Superior temporal gyrus (tissue), 1 donor: Measurements from ENCODE around the gene ANKRD26.

ENCODE experiments used
- DNase-seq: peaks from one replicate; pipeline ENCODE4 v3.0.0-alpha.2; 2016; ENCODE audit errors: extremely low spot score

Gene ANKRD26

DNA sequence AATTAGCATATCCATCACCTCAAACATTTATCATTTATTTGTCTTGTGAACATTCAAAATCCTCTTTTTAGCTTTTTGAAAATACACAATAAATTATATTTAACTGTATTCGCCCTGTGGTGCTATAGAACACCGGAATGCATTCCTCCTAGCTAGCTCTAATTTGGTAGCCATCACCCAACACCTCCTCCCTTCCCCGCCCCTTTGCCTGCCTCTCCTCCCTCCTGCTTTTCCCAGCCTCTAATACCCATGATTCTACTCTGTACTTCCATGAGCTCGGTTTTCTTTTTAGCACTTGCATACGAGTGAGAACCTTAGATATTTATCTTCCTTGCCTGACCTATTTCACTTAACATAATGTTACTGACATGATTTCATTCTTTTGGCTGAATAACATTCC is 80.1 kb downstream of the ANKRD26 start:
- no peak for DNase-seq

DNA sequence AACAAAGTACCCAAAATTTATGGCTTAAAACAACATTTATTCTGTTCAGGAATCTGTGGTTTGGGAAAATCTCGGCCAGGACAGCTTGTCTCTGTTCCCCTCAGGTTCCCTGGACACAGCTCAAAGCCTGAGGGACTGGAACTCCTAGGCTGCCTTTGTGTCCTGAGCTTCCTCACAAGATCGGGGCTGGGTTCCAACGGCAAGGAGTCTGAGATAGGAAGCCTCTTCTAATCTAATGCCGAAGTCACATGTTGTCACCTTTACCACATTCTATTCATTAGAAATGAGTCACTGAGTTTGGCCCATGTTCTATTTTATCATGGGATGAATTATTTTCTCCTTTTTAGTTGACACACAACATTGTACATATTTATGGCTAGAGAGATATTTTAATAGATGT is 80.5 kb downstream of the ANKRD26 start:
- no peak for DNase-seq

DNA sequence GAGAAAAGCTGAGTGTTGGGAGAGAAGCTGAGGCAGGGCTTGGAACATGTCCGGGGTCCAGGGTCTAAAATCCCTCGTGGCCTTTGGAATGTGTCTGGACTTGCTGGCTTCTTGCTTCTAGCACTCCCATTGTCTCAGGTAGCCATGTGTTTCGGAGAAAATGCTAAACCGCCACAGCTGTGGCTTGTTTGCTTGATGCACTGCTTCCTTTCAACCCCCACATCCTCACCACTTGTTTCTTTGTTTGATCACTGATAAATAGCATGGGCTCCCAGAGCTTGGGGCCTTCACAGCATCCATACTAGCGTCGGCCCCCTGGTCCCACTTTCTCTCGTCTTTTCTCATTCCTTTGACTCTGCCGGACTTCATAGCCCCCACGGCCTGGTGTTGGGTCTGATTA is 102.7 kb downstream of the ANKRD26 start:
- no peak for DNase-seq

GRCh38 chr10:26994743-26995142 is 105.6 kb downstream of the ANKRD26 start:
- DNase-seq: no peak

DNA sequence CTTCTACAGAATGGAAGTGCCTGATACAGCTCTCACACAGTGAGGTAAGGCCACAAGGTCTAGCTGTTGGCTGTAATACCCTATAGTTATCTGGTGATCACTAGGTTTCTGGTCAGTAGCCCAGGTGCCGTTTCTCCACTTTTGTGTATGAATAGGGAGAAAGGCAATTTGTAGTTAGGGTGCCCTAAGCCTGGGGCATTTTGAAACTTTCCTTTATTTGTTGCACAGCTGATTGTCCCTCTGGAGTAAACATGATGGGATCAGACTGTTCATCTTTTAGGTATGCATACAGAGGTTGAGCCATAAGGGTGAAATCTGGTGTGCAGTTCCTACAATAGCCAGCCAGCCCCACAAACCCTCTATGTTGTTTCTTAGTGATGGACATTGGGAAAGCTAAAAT is 112.4 kb downstream of the ANKRD26 start:
- DNase-seq: no peak

DNA sequence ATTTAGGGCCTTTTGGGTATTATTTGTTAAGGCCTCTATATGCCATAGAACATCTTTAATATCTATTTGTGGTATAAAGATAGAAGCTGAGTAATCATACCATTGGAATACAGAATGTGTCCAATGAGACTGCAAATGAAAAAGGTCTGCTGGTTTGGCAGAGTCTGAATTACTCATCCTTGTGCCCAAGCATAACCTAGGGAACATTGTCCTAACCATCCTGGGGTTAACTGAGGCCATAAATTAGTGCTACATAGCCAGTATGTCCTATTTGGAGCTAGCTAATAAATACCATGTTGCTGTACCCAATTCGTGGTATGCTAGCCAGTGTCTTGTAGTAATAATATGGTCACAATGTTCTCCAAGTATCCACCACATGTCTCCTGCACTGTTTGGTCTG is 117.1 kb downstream of the ANKRD26 start:
- DNase-seq: no peak

- DNase-seq: no peak
Observed at GRCh38 chr10:26982058-26982457, 118.2 kb downstream of the ANKRD26 start.

GRCh38 chr10:26981232-26981824 is 119.0 kb downstream of the ANKRD26 start:
- DNase-seq: no peak

DNA sequence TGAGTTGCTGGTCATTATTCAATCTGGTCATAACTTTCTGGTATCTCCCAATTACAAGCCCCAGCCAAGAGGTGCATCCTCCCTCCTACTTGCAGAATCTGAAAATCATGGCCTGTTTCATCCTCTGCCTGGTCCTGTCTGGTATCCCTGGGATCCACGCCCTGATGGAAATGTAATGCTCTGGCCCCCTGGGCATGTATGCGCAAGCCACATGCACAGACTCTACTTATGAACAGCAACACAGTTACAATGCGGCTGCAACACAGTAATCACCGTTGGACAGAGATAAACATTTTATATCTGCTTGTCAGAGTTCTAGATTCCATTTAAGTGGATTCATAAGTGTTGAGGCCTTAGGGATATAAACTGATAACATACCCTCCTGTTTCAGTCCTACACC is 121.8 kb downstream of the ANKRD26 start:
- no peak for DNase-seq

DNA sequence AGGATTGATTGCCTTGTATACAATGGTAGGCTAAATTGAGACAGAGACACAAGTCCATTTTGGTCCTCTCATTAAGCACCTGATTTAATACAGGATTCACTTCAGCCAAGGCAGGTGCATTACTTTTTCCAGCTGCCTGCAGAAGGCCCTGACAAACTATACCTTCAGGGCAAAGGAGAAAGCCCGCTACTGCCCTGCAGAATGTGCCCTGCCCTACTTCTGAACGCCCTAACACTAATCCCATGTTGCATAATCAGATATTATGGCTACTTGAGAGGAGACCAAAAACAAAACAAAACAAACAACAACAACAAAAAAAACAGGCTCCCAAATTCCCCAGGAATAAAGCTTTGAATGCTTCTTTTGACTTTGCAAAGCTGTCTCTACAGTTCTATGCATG is 122.7 kb downstream of the ANKRD26 start:
- no peak for DNase-seq

- no peak for DNase-seq
Observed at GRCh38 chr10:26970667-26971066, 129.6 kb downstream of the ANKRD26 start.

DNA sequence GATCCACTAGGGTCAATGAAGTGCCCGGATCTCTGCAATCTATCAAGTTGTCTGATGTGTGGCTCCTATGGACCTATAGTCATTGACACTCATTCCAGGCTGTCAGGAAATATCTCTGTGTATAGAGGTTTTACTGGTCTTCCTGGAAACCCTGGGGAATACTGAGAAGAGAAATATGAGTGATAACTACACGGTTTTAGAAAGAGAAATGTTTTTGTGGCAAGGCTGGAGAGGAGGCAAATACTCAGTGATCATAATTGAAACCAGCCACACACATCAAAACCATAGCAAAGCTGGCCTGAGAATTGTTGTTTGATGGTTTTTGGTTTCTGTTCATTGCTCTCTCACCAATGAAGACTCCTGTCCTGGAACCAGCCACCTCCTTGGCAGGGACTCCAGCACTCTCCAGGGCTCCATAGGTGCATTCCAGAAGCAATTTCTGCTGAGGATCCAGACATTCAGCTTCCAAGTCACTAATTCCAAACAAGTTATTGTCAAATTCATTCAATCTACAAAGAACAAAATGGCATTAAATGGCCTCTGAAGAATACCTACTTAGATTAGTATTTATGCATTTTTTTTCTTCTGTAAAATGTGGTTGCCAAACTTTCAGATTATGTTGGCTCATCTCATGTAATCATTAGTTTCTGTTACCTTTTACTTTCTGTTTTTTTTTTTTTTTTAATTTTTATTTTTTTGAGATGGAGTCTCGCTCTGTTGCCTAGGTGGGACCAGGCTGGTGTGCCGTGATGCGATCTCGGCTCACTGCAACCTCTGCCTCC is 131.0 kb downstream of the ANKRD26 start:
- DNase-seq: no peak

GRCh38 chr10:26962835-26963234 is 137.5 kb downstream of the ANKRD26 start:
- DNase-seq: no peak

DNA sequence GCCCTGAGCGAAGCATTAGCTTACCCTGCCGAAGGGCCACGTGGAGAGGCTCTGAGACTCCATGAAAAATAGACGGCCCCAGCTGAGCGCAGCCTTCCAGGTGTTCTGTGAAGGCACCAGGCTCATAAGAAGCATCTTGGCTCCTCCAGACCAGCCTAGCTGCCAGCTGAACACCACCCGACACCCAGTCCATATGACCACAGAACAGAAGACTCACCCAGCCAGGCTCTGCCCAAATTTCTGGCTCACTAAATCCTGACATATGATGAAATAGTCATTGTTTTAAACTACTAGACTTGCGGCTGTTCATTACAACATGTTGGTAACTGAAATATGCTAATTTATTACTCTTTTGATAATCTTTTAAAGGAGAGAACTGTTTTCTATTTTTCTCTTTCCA is 140.0 kb downstream of the ANKRD26 start:
- no peak for DNase-seq

- DNase-seq: no peak
Observed at GRCh38 chr10:26959841-26960240, 140.5 kb downstream of the ANKRD26 start.
